ENCODE measurements around the gene IGHMBP2.

DNA sequence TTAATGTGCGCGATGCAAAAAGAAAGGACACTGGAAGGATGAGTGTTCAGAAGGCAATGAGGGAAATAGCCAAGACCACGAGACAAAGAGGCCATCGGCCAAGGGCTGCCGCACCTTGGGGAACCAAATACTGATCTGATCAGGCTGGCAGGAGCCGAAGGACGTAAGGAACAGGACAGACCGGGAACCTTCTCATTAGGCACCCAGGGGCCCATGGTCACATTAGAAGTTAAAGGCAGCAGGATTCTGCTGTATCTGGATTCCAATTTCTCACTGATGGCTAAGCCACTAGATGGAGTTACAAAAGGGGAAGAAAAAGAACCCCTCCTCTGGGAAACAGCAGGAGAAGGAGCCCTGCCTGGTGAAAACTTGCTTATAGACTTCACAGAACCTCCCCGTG, 33.2 kb upstream of the IGHMBP2 start:
- TF ChIP-seq, protein P1, sequence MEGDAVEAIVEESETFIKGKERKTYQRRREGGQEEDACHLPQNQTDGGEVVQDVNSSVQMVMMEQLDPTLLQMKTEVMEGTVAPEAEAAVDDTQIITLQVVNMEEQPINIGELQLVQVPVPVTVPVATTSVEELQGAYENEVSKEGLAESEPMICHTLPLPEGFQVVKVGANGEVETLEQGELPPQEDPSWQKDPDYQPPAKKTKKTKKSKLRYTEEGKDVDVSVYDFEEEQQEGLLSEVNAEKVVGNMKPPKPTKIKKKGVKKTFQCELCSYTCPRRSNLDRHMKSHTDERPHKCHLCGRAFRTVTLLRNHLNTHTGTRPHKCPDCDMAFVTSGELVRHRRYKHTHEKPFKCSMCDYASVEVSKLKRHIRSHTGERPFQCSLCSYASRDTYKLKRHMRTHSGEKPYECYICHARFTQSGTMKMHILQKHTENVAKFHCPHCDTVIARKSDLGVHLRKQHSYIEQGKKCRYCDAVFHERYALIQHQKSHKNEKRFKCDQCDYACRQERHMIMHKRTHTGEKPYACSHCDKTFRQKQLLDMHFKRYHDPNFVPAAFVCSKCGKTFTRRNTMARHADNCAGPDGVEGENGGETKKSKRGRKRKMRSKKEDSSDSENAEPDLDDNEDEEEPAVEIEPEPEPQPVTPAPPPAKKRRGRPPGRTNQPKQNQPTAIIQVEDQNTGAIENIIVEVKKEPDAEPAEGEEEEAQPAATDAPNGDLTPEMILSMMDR (IDR thresholded peaks at IDR 0.05; ENCODE audit: borderline replicate concordance, extremely low read depth, low read length, poor library complexity, severe bottlenecking), result no peak
- no peak for TF ChIP-seq EZH2 (IDR thresholded peaks at IDR 0.05; ENCODE audit: borderline replicate concordance, low read depth, low read length, severe bottlenecking)

Data from DND-41 (cell line).